HG02840 (cell line): ENCODE data around the gene LRRC8C.
A peak's percentile ranks its signal among the peaks of the same experiment; 100 is the strongest.
"Not testable (repeated sequence)": the region's sequence is repeated elsewhere in the genome, so short reads cannot be mapped to it uniquely, and the experiment has no call there.

ENCODE experiments used
- ATAC-seq: cut with Tn5 transposase; IDR thresholded peaks from one replicate; pipeline ENCODE4 v1.9.1; 2021; ENCODE audit warnings: mild to moderate bottlenecking, moderate library complexity, moderate number of reproducible peaks; ENCODE audit not compliant: unreplicated experiment, low FRiP score

LRRC8C gene

DNA sequence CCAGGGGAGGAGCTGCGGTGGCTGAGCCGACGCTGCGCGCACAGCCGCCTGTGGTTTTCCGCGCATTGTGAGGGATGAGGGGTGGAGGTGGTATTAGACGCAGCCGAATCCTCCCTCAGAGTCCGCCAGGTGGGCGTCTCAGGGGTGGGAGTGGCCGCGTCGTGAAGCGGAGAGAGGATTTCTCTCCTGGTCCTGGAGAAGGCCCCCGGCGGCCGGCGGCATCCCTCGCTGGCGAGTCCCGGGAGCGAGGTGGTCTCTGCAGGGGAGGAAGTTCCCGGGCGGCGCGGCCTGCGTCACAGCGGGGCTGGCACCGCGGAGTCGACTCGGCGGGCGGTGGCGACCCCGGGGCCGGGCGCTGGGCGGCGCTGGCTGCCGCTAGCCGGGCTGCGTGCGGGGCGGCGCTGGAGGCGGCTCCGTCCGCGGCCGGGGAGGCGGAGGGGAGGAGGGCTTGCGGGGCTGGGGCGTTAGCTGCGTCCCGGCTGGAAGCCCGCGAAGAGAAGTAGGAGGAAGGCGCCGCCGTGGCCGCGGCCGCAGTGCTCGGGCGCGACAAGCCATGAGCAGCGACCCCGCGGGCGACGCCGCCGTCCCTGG lies at the start of gene LRRC8C:
Gene LRRC8C (plus strand): TSS at position 464 of the 591 bp plus-strand sequence. CDS start 53,354 bp downstream, outside the sequence.
- ATAC-seq: peak; percentile 78

DNA sequence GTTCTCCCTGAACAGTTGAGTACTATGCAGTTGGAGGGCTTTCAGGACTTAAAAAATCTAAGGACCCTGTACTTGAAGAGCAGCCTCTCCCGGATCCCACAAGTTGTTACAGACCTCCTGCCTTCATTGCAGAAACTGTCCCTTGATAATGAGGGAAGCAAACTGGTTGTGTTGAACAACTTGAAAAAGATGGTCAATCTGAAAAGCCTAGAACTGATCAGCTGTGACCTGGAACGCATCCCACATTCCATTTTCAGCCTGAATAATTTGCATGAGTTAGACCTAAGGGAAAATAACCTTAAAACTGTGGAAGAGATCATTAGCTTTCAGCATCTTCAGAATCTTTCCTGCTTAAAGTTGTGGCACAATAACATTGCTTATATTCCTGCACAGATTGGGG lies 48.7 kb upstream of the LRRC8C start:
- ATAC-seq: no peak

DNA sequence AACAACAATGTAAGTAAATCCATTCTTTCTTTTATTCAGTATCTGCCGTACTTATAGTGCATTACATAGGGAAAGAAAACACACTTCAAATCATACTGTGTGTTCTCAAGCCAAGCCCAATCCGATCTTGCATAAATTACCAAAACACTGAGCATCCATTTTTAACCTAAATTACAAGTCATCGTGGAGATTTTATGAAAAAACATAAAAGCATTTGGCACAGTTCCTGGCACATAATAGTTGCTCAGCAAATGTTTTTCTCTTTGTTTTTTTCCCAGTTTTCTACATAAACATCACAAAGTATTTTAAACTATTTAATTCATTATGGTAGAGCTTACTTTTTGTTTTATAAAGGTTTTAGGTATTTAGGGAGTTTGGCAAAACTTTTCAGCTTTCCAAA lies 48.1 kb upstream of the LRRC8C start:
- ATAC-seq: no peak

DNA sequence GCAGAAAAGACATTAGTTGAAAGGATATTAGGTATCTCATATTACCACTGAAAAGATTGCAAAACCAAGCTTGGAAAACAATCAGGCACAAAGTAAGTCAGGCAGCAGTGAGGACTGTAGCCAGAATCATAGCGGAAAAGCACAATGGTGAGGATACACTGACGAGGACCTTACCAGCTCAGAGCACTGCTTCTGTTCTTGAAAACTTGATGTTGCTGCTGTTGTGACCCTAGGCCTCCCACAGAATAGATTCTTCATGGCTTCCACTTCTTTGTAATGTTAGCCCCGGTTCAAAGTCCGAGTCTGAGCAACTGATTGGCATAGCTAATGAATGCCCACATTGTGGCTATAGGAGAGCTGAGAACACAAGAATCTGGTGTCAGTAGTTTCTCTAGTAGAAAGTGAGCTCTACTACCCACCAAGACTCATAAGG lies 45.2 kb upstream of the LRRC8C start:
- no peak for ATAC-seq

DNA sequence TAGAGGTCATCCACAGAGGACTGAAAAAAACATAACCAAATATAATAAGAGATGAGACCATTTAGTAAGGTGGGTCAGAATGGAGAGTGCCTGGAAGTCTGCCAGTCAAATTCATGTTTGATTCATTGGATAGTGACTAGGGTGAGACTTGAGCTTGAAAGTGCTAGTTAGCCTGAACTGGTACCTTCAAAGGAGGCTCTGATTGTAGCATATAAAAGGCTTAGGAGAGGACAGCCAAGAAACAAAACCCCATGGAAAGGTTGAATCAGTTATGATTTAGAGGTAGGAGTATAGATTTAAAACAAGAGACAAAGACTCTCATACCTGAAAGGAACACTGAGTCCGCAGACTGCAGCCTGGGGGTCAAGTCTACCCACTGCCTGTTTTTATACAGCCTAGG lies 44.4 kb upstream of the LRRC8C start:
- no peak for ATAC-seq

DNA sequence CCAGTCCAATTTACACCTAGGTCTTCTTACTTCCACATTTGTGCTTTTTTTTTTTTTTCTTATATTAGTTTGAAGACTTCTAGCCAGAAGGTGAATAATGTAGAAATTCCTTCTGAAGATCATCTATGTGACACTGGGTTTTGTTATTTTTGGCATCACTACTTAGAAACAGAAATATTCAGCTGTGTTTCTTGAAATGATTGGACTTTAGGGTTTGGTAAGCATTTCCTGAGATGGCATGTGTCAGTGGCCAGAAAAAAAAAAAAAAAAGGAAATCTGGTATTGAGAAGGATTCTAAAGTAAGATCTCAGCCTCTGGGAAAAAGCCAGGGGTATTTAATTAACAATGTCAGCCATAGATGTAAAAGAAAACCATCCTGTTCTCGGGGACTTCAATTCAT lies 43.4 kb upstream of the LRRC8C start:
- ATAC-seq: no peak

DNA sequence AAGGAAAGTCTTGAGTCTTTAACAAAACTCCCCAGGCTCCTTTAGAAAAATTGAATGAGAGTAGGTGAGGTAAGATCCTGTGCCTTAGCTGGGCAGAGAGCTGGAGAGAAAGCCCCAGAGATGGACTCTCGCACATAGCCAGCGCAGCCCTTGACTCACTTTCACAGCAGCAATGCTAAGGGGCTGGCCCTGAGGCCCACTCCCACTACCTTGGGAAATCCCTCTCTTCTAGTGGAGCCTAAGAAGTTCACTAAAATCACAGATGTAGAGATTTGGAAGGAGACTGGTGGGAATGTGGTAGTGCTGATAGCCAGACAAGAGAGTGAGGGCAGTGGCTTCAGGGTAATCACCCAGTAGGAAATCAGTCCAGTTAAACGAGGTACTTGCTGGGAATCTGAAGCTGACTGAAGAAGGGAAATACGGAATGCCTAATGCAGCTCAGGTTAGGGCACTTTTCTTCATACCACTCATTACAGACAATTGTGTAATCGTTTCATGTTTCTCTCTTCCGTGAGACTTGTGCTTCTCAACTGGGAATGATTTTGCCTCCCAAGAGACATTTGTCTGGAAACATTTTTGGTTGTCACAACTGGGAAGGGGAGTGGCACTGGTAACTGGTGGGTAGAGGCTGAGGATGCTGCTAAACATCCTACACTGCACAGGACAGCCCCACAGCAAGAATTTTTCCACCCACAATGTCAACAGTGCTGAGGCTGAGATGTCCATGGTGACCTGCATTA lies 42.4 kb upstream of the LRRC8C start:
- ATAC-seq: no peak

DNA sequence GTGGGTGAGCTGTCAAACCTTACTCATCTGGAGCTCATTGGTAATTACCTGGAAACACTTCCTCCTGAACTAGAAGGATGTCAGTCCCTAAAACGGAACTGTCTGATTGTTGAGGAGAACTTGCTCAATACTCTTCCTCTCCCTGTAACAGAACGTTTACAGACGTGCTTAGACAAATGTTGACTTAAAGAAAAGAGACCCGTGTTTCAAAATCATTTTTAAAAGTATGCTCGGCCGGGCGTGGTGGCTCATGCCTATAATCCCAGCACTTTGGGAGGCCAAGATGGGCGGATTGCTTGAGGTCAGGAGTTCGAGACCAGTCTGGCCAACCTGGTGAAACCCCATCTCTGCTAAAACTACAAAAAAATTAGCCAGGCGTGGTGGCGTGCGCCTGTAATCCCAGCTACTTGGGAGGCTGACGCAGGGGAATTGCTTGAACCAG lies 40.0 kb upstream of the LRRC8C start:
- ATAC-seq: not testable (repeated sequence)

DNA sequence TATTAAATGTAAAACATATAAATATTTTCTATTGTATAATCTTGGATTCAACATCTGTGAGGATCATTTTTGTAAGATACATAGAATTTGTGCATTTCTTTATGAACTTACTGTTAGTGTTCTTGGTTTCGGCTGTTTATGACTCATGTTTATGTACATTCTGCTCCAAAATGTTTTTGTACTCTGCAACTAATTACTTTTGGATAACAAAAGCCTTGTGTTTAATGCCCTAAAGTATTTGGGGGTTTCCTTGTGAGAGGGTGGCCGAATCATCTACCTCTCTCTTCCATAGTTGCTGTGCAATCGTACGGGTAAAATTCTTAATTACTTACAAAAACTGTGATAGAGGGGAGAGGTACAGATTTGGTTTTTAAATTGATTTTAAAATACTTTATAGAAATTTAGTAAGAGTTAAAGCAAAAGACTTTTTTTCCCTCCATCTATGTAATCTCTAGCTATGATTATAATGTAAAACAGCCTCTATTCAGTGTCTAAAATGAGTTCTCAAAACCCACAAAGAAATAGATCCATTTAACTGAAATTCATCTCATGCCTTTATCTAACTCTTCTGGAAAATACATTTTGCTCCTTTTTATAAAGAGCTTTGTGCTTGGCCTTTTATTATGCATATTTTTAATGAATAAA lies 38.7 kb upstream of the LRRC8C start:
- no peak for ATAC-seq

DNA sequence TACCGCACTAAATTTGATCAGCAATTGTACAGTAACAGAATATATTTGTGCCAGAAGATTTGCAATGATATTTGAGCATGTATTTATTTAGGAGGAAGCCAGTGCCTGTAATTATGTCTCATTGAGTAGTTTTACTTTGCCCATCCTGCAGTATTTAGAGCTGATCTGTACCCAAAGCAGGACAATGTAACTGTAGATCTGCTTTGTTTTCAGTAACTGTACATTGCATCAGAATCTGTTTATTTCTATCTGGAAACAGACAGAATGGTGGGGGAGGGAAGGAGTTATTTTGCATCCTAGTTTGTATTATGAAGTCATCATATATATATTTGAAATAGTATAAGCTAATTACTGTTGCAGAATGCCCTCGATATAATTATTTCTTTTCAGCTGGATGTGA lies 36.2 kb upstream of the LRRC8C start:
- no peak for ATAC-seq

DNA sequence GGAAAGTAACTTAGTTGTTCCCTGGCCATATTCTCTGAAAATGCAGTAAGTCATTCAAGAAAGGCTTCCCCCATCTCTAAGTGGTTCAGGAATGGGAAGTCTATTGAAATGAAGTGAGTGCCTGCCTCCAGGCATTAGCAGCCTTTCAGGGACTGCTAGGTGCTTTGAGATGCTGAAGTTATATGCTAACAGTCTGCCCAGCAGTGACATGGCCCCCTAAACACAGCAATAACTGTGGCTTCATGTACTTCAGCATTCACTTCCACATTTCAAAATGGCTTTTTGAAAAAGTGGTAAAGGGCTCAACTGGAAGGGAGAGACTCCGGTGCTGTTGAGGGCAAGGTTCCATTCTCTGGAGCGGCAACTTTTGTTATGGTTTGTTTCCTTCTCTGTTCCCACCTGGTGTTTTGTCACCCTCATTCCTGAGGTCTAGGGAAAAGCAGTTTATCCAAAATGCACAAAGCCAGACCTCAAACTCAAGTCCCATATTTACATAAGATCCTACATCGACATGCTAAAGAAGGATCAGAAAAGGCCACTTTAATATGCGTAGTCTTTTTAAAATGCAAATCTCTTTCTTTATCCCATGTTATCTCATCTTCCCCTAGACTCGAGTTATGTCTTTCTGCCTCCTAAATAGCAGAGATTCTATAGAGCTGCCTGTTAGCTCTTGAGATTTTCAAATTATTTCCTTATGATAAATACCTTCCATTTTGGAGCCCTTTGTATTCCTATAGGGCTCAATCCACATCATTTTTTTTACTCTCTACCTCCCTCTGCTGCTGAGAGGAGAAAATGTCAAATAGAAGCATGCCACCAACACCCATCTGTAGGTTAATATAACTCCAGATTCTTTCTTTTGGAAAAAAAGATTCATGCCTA lies 34.2 kb upstream of the LRRC8C start:
- ATAC-seq: no peak

DNA sequence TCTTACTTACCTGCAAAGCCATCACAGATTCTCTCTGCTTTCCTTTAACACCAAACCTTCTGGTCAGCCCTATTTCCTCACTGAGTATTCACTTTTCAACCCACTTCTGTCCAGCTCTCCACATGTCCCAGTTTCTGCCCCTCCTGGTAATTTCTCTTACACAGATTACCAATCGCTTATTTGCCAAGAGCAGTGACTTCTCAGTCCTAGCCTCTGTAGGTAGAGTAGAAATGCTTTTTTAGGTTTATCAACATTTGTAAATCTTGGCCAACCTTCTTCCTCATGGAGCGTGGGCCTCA lies 33.6 kb upstream of the LRRC8C start:
- ATAC-seq: no peak

DNA sequence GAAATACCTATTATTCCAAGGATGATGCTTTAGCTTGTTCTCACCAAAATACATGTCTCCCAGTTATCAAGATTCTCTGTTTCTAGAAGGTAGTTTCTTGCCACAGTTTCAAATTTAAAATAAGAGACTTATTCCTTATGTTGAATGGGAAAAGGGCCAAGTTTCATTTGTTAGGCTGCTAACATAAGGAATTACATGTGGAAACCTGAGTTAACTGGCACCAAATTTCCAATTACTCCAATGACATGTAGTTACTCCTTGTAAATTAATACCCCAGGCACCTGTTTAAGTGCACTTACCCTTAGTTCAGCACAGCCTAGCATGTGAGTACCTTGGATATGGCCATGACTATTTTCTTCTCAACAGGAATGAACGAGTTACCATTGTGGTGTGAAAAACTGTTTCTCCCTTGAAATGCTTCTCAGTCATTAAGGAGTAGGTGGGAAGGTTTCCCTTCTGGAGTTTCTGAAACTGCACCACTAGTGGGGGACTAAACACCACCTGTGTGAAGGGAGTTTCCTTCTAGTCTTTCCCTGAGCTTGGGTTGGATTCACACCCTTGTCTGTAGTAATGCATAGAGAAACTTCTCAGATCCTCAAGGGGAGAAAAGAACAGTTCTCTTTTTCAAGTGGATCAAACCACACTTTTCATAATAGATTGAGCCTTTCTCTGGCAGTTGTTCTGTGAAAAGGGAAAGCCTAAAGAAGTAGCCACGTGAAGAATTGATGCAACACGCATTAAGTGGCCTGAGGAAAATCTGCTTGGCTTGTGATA lies 32.3 kb upstream of the LRRC8C start:
- no peak for ATAC-seq

DNA sequence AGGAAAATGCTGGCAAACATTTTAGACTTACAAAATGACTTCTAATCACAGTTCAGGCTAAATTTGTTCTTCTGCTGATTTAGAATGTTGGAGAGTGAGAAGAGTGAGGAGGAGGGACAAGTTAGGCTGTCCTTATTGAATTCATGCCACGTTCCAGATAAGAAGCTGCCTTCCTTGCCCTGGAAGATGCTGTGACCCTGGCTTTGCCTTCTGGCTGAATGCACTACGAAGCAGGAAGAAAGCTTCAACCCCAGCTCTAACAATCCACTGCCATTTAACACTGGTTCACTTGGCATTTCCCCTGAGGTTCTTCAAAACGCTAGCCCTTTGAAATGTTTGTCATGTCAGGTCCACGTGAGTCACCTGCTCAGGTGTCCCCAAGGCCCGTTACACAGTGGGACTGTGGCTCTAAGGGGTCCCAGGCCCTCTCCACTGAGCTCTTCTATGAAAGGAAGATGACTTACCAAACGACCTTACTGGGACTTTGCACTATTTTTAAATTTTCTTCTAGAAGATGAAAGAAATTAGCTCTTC lies 30.0 kb upstream of the LRRC8C start:
- ATAC-seq: no peak

DNA sequence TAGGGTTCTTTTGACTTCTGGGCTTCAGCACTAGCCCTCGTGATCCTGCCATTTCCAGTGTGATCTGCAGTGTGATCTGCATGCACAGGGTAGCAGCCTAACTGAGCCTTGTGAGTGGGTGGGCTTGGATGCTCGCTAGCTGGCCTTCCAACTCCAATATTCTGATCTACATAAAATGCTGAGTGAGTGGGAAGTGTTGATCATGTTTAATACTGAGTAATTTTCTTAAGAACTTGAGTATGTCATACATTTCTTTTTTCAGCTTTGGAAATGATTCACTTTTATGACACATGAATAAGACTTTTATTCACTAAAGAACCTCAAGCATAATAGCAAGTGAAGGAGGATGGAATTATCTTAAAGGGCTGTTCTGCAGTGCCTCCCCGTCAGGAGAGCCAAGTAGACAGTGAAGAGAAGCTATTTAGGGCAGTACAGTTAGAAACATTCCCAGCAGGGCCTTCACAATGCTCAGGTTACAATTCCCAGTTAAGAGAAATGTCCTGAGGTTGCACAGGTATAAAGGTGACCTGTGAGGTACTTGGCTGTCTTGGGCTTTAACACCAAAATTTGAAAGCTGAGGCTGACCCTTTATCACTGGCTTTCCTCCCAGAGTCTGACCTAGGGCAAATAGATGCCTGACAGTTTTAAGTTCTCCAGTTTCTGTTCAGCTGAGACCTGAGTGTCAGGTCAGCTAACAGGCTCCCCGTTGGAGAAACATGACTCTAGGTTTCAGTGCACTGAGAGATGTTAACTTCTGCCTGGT lies 29.1 kb upstream of the LRRC8C start:
- ATAC-seq: no peak

DNA sequence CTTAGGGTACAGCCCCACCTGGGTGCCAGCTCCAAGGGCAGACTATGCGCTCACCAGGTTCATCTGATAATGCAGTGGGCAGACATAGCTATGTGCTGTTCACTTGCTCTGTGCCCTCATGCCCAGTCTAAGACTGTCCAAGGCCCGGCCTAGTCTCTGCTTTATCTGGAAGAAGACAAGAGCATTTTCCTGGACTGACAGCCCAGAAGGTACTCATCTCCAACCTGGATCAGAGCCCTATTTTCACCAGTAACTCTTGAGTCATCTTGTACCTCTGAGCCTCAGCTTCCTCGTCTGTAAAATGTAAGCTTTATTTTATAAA lies 28.5 kb upstream of the LRRC8C start:
- ATAC-seq: no peak

DNA sequence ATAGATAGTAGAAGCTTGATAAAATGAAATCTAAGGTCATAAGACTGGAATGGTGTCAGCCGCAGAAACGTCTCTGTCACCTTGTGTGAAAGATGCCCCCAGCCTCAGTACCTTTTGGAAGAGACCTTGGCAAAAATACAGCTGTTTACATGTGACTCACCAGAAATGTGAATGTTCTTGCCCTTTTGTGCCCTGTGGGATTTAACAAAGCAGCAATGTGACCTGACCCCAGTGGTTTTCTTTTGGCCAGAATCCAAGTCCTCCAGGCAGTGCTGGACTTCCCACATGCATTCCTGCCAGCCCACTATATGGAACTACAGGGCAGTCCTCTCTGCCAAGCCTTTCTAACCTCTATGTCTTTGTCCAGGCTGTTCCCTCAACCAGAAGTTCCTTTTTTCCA lies 27.2 kb upstream of the LRRC8C start:
- no peak for ATAC-seq

DNA sequence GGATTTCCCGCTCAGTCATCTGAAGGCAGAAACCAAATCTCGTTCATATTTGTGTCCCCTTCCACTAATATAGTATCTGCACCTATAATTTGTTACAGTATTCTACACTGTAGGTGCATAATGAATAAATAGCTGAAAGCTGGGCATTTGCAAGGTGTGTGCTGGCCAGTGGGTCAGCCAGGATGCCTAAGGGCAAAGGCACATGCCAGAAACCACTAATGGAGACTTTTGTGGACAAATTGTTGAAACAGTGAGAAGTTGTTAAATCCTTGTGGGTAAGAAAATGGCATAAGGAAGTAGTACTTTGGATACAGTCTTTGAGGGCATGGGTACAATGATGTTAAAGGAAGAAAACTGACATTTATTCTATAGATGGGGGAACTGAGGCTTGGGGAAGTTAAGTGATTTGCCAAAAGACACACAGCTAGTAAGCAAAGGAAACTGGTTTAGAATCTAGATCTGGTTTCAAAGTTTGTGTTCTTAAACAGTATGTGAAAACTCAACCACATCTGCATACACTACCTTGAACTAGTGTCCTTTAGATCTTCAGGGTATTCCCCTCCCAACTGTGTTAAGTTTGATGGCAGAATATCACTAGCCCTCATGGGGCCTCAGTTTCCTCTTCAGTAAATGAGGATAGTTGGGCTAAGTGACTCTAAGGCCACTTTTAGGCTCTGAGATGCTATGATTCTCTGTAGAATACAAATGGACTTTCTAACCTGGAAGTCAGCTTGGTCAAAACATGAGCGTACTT lies 26.5 kb upstream of the LRRC8C start:
- no peak for ATAC-seq

DNA sequence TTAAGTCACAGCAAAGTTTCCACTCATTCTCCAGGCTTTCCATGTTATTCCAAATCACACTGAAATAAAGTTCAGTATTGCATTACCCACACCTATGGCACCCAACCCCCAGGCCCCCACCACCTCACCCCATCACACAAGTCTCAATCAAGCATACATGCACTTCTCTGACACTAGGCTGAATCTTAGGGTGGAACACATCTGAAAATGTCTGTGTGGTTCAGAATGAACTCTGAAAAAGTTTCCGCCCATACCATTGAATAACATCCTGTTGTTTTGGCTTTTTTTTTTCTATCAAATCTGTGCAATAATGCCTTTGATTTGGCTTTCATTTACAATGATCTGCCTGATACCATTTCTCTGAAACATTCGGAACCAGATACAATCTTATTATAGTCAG lies 25.8 kb upstream of the LRRC8C start:
- ATAC-seq: no peak
